OCI-M1 (cell line): ENCODE measurements around the gene RUNX1.
"Not testable (repeated sequence)": the region's sequence is repeated elsewhere in the genome, so short reads cannot be mapped to it uniquely, and the experiment has no call there.

ENCODE experiments used
- DNase-seq: peaks from one replicate; lab custom pipeline; 2025; lab: John Stamatoyannopoulos, UW

RUNX1 gene

DNA sequence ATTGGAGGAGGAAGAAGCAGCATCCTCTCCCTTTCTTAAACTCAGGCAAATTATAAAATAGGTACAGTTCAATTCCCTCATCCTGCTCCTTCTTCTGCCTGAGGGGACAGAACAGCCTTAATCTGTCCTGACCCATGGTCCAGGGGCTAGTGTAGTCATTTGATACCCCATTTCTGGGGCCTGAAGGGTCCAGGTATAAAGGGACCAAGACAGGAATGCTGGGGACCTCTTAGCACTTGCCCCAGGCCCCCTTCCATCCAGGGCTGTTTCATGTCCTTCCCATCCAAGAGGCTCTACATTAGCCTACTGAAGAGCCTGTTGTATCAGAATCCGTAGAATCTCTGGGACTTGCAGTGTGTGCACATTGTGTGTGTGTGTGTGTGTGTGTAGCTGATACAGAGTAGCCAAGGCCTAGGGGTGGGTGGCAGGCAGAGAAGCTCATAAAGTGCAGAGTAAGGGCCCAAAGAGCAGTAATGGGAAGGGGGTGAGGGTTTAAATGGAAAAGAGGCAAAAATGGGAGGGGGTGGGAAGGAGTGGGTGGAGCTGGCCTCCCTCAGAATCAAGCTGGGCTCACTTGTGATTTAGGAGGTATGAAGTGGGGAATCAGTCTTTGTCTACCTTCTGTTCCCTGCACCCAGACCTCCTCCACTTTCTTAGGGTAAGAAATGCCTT lies 32.4 kb downstream of the RUNX1 start:
- DNase-seq: no peak

DNA sequence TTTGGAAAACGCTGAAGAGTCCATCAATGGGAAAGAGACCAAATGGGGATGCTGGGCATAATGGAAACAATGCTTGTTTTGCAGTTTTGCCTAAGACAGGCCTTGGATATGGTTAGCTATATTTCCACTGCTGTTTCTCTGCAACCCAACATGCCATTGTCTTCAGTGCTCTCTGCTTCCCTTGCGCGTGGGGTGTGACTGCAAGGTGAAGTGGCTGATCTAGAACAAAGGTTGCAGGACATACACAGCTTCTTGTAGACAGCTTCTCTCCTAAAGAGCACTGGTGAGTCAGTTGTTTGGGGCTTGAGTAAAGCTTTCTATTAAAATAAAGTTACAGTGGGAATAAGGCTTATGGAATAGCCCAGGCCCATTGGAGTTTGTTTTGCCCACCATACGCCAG lies 33.0 kb downstream of the RUNX1 start:
- no peak for DNase-seq

DNA sequence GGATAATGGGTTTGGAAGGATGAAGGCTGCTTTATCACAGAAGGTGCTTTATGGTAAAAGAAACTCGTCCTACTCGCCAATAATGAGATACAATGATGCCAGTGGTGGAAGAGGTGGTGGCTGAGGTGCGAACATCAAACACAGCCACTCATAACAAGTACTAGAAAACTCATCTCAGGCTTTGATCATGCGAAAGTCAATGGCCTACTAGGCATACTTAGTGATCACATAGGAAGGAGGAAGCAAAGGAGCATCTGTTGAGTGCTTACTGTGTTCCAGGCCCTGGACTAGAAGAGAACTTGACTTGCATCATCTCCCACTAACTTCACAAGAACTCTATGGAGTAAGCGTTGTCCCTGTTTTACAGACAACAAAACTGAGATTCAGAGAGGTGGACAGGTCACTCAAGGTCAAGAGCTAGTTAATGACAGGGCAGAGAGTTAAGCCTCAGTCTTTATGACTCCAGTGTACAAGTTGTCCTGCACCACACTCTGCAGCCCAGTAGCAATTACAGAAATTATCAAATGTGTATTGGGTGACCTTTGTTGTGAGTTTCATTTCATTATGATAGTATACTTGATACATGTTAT lies 33.6 kb downstream of the RUNX1 start:
- DNase-seq: peak; percentile 26

DNA sequence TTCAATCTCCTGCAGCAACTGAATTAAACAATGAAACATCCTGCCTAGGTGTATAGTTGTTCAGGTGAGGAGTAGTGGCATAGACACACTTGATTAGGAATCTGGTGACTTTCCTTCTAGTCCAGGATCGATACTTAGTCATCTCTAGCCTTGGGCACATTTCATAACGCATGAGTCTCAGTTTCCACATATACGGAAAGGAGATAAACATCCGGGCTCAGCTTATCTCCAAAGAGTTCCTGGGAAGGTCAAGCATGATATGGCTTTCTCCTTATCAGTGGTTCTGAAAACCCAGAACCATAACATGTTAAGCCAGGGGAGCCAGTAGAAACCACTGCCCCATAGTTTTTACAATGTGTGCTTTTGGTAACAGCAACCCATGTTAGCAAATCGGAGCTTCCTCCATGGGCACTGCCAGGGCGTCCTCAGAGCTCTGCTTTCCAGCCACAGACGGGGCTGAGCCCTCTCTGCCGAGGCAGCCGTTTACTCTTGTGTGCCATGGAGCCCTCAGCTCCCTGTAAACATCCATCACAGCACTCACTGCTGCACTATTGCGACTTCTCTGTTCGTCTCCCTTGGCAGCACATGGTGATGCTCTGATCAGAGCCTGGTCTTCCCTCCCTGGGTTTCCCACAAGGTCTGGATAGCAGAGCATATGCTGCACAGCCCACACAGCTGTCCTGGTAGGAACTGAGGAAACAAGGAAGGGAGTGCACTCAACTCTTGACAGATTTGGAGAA lies 34.6 kb downstream of the RUNX1 start:
- peak; percentile 69 for DNase-seq

DNA sequence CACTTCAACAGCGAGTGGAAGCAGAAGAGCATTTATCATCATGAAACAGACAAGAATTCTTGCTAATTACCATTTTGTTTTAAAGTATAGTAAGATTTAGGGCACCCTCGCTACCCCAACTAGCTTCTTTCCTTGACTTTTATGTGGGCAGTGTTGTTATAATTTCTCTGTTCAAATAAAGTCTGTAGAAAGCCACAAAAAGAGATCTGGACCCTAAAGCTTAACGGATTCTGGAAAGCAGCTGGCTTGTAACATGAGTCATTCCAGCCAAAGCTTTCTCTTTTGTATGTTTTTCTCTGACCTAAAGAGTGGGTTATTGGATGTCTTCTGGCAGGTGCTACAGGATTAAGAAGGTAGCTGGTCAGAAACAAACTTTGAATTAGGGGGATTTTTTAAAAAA lies 37.4 kb downstream of the RUNX1 start:
- DNase-seq: peak; percentile 60

DNA sequence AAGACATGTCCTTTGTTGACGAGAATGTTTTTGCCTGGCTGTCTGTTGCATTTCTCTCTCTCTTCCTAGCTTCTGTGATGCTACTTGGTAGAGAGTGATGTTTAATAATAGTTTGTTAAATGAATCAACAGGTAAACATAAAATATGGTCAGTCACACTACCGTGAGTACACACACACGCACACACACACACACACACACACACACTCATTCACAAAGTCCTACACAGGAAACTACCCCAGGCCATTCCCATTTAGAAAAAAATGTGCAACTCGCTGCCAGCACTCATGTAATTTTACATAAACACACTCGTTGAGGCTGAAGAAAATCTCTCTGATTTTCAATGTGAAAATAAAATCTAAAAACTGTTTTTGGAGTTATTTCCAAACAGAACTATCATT lies 38.7 kb downstream of the RUNX1 start:
- DNase-seq: no peak

DNA sequence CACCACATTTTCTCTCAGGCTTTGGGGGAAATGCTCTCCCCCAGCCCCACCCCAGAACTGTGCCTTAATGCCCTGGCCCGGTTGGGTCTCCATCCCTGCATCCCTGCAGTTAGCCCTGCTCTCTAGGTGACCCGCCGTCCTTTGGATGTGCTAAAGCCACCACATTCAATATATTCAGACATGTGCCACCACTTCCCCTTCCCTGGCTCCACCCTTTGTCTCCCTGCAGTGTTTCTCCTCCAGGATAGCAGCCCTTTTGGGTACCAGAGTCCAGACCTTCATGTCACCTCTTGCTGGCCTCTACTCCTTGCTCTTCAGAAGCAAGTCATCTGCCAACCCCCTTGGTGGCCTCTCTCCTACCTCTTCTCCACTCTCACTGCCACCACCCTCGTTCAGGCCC lies 41.8 kb downstream of the RUNX1 start:
- peak; percentile 19 for DNase-seq

DNA sequence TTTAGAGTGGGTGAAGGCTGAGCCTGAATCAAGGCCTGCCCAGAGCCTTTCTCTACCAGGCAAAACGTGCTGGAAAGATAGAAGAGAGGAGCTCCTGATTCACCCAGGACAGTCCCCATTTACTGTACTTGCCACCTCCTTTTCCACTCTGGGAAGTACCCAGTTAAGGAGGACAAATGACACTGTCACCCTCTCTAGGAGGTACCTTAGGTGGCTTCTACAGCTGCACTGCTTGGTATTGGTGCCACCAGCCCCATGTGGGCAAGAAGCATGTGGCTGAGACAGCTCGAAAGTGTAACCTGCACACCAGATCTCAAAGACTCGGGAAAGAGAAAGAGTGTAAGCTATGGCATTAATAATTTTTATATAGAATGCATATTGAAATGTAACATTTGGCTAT lies 42.3 kb downstream of the RUNX1 start:
- DNase-seq: no peak

DNA sequence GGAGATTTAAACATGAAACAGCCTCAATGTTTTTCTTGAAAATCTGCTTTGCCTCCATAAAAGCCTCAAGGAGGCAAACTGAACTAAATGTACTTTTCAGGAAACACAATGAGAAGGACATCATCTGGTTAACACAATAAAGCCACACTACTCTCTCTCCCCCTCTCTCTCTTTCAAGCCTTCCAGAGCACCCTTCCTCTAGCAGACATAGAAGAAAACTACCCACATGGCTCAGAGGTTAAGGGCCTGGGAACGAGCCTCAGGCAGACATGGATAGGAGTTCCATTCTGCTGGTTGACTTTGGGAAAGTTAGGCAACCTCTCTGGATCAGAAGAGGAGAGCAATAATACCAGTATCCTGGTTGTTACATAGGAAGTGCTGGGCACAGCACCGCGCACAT lies 42.9 kb downstream of the RUNX1 start:
- DNase-seq: no peak

DNA sequence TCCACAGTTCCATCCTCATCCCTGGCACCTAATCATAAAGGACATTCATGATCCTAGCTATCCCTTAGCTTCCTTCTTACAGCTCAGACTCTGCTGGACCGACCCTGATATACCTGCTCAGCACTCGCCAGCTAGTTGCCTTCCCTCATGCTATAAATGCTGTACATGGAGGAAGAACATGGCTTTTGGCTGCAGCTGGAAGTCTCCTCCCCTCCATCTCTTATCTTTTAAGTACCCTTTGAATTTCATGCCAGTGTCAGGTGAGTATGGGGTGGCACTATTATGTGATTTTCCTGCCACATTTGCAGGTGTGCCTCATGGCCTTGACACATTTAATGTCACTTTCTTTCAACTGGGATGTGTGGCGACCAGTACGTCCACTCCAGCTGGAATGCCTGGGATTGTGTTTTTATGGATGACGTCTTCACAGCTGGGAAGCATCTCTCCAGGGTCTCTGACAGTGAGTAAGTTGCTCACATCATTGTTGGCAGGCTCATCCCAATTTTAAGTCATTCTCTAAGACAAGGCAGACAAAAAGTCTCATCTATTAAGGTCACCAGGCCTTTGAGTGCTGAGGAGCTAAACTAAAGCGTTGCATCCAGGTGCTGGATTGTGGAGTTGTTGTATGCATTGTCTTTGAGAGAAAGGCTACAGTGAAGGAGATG lies 43.4 kb downstream of the RUNX1 start:
- no peak for DNase-seq

DNA sequence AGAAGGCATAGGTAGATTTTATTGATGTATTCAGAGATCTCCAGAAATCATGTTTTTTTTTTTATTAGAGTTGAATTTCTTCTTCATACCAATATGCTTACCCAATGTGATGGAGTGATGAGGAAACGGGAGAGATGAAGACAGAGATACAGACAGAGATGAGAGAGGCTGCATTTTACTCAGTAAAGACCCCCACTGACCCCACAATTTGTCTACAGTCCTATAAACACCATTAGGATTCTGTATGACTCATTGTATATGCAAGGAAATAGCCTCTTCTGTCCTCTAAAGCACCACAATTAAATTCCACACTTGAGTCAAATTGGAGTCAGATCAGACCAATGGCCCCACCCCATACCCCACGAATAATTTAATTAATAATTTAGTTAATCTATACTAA lies 44.0 kb downstream of the RUNX1 start:
- no peak for DNase-seq

DNA sequence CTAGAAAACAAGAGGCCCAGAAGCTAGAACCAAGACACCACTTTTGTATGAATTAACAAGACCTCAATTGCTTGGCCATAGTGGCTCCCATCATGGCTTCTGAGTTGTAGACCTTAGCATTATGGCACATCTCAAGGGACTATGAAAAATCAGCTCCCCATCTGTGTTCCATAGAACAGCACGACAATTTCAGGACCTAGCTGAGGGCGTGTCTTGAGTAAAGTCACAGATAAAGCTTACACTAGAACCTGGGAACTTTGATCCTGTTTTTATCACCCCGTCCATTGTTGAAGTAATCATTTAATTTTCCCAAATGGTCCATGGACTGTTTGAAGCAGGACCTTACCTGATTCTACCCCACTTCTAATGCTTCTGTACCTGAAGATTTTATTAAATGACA lies 44.8 kb downstream of the RUNX1 start:
- peak; percentile 49 for DNase-seq

DNA sequence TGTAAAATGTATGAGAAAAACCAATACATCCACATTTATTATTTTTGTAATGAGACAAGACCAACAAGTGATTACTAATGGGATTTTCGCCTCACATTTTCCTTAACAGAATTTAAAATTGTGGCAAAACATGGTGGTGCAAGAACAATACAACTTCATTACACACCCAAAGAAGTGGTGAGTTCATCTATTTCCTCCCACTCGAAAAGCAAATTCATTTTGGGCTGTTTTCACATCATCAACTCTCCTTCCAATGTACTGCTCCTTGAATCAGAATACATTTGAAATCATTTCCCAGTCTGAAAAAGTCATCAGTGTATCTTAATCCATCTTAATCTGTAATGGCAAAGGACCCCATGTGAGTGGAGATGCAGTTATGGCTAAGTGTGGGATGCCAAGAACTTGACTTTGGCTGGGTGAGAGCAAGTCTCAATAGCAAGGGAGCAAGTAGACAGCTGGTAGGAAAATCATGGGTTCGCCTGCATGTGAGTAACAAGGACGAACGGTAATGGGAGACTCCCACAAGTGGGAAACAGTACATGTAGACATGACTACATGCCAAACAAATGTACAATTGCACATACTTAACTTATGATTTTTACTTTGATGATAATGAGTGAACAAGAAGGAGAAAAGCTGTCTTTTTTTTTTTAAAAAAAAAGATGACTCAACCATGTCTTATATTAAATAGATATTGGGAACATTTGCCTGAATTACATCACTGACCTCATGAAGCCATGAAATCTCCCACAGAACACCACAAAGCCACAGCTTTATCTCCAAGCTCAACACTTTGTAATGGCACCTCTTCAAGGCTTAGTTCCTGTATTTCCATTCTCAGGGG lies 46.0 kb downstream of the RUNX1 start:
- peak; percentile 94 for DNase-seq

DNA sequence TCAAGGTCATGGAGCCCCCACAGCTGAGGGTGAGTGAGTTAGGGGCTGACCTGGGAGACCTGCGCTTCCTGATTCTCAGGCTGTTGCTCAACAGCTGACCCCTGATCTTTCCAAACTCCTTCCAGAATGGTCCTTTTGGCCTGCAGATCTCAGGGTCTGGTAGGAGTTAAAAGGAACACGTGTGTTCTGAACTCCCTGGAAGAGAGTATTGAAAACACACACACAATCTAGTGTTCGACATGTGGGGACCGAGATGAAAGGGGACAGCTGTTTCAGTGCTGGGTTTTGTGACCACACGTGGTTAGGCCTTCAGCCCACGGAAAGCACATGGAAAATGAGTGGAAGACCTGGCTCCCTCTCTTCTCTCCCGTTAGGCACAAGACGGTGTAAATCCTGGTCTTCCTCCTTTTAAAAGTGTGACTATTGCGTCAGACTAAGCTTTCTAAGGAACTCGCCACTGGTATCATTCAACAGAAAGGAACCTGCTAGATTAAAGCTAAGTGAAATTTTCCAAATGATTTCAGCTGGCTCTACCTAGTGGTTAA lies 49.6 kb downstream of the RUNX1 start:
- peak; percentile 47 for DNase-seq

DNA sequence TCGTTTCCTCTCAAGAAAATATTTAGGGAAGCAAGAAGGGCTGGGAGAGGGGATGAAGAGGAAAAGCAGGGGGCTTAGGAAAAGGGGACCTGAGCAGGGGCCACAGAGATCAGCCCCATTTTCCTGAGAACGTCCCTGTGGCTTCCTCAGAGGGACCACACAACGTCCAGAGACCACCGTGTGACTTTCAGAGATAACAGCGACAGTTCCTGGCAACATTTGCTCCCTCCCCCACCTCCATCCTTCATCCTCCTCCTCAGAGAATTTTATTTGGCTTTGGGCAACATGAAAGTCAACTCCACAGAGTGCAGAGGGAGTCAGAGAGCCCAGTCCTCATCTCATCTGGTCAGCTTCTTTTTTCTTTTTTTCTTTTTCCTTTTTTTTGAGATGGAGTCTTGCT lies 50.9 kb downstream of the RUNX1 start:
- DNase-seq: peak; percentile 54

DNA sequence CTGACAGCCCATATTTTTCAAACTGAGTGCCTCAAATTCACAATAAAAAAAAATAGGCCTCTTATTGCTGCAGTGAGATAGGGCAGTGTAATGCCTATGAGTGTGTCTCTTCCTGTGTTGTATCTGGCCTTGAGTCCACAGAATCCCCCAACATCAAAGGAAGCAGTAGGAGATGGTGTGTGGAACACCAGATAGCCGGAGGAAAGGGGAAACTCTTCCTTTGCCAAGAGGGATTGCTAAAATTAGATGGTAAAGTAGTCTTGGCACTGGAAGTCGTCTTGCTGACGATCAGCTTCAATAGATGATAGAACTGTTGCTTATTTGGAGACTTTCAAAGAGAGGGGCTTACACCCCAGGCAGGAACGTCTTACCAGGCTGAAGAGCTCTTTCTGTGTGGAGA lies 51.8 kb downstream of the RUNX1 start:
- peak; percentile 66 for DNase-seq

DNA sequence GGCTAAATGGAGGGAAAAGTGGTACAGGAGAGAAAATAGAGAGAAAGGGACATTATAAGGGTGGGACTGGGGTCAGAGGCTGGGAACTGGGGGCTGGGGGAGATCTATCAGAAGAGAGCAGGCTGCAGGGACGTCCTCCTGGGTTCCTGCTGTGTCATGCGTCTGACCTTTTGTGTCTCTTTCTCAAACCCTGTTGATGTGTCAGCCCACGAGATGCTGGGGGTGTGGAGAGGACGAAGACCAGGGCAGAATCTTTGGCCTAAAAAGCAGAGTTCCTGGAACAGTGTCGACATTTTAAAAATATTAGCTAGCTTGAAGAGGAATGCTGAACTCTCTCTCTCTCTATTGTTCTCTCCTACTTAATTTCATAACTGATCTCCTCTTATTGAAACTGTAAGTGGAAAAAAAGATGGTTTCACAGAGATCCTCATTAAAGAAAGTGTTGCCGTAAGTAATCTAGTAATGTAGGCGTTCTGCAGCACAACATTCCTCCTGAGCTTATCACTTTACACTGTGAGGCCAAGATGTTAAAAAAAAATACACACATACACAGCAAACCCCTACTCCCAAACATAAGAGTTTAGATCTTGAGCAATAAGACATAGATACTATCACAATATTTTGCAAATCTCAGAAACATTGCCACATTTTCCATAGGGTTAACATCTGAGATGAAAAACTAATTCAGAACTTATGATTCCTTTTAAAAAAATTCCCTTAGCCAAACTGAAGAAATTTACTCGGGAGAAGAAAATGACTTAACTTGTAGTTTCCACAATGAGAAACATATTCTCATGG lies 52.6 kb downstream of the RUNX1 start:
- DNase-seq: peak; percentile 55

DNA sequence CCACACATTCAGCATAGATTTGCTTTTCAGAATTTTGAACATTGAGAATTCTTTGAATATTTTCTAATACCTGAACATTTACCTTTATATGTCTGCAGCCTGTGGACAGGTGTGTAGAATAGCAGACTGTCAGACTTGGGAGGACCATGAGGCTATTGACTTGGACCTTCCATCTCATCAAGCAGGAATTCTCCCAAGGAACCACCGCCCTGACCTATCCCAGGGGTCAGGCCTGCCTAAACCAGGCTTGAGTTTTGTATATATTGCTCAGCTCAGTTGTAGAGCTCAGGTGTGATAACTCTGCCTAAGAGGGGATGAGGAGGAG lies 53.2 kb downstream of the RUNX1 start:
- DNase-seq: no peak

DNA sequence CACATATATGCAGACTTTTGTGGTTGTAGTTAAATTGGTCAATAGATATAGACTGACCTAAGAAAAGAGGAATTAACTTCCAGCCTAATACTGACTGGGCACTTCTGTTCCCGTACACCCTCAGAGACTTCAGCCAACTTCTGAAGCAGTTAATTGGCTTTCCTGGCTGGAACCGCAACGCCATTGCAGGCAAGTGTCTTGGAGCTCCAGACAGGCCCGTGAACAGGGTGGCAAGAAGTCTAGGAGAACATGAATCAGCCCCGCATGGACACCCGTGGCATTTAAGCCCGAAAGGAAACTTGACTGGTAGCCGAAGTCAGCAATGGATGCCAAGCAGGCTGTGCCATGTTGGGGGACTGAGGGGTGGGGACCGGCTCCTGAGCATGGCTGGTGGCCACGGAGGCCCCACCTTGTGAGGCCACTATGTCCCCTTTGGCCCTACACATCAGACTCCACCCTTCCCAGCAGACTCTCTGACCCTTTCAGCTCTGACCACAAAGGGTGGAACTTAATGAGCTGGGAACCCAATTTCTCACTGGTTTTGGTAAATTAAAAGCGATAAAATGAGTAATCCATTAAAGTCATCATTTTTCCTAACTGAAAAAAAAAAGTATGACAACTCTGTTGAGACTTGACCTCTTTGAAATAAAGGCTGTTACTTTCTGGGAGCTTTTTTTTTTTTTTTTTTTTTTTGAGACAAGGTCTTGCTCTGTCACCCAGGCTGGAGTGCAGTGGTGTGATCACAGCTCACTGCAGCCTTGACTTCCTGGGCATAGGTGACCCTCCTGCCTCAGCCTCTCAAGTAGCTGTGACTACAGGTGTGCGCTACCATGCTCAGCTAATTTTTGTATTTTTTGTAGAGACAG lies 54.1 kb downstream of the RUNX1 start:
- peak; percentile 41 for DNase-seq

DNA sequence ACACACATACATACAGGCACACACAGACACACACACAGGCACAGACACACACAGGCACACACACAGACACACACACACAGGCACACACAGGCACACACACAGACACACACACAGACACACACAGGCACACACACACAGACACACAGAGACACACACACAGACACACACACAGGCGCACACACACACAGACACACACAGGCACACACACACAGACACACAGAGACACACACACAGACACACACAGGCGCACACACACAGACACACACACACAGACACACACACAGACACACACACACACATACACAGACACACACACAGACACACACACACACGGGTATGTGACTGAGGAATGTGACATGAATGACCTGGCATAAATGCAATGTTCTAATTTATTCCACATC lies 55.6 kb downstream of the RUNX1 start:
- not testable (repeated sequence) for DNase-seq
